ENCODE measurements around the gene BORCS5.

GRCh38 chr12:12356467-12356895, 397 bp upstream of the BORCS5 start:
- TF ChIP-seq POLR2AphosphoS5 (IDR thresholded peaks at IDR 0.05; ENCODE audit: low read depth, low read length) (no peak), REST (IDR thresholded peaks at IDR 0.05; ENCODE audit: insufficient read depth in 1 of 2, low read depth in 2 of 2, low read length in 2 of 2) (no peak), TAF1 (IDR thresholded peaks at IDR 0.05; ENCODE audit: borderline replicate concordance, insufficient read depth, low read length) (no peak), SIN3A (IDR thresholded peaks at IDR 0.05; ENCODE audit: borderline replicate concordance, insufficient read depth, low read length) (no peak), FOXP2 (optimal IDR thresholded peaks at IDR 0.05; ENCODE audit: borderline replicate concordance, extremely low read depth, extremely low read length, insufficient read depth) (no peak)

All from PFSK-1 (cell line).